Adrenal gland (tissue), 5 donors: Measurements from ENCODE around the gene KLK15.

Source experiments
- POLR2A ChIP-seq, 2 donors: fragments of 450-650 bp; IDR thresholded peaks; one replicate each; pipeline ENCODE4 v1.6.1; 2017; ENCODE audit warnings: antibody characterized with exemption in 2 of 2, mild to moderate bottlenecking in 2 of 2, moderate library complexity in 1 of 2
- TF ChIP-seq, protein P1 (sequence below), 6 experiments: fragments of 450-650 bp in 4 of 6; fragments of 200-600 bp in 2 of 6; sonication (generic) in 1 of 6; IDR thresholded peaks; 1 replicate in 5 of 6; 2 replicates in 1 of 6; pipeline versions ENCODE4 v1.5.1 to v1.8.0; 2016 to 2021; ENCODE audit warnings: antibody characterized with exemption in 6 of 6, mild to moderate bottlenecking in 2 of 6, moderate library complexity in 1 of 6
- donor health status: DM: no; HTN: no; CAD: no.

- no peak for TF ChIP-seq POLR2A (IDR thresholded peaks at IDR 0.05)
- TF ChIP-seq, protein P1, sequence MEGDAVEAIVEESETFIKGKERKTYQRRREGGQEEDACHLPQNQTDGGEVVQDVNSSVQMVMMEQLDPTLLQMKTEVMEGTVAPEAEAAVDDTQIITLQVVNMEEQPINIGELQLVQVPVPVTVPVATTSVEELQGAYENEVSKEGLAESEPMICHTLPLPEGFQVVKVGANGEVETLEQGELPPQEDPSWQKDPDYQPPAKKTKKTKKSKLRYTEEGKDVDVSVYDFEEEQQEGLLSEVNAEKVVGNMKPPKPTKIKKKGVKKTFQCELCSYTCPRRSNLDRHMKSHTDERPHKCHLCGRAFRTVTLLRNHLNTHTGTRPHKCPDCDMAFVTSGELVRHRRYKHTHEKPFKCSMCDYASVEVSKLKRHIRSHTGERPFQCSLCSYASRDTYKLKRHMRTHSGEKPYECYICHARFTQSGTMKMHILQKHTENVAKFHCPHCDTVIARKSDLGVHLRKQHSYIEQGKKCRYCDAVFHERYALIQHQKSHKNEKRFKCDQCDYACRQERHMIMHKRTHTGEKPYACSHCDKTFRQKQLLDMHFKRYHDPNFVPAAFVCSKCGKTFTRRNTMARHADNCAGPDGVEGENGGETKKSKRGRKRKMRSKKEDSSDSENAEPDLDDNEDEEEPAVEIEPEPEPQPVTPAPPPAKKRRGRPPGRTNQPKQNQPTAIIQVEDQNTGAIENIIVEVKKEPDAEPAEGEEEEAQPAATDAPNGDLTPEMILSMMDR (IDR thresholded peaks at IDR 0.05) = no peak
Observed at GRCh38 chr19:50784710-50785109, 48.7 kb downstream of the KLK15 start.
